Suppressor macrophage treated with lipopolysaccharide for 1 hour (primary cell): ENCODE results near the gene TMEM205.
A peak's percentile ranks its signal among the peaks of the same experiment; 100 is the strongest.

Source experiments
- DNase-seq, 3 donors: peaks; one replicate each; pipeline ENCODE4 v3.0.0-alpha.2; 2020 to 2022

TMEM205 gene

DNA sequence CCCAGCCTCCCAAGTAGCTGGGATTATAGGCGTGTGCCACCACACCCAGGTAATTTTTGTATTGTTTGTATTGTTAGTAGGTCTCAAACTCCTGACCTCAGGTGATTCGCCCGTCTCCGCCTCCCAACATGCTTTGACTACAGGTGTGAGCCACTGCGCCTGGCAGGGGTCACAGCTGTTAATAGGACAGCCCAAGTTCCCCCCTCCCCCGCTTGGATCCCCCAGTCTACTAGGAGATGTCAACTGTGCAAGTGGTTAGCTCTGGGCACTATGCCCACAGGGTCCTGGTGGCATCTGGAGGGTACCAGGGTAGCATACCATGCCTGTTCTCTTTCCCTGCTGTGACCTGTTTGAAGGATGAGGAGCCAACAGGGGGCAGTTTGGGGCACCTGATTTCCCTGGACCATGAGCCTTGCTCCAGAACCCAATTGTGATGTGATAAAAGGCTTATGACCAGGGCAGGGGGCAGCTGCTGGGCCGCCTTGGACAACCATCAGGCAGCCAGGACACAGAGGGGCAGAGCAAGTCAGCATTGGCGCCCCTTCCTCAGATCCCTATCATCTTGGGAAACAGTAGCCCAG is 50.3 kb downstream of the TMEM205 start, which contains the start of gene TSPAN16:
TSPAN16 (plus strand) TSS at position 496 of the 581 bp plus-strand sequence. CDS start 138 bp downstream, outside the sequence.
- no peak for DNase-seq

DNA sequence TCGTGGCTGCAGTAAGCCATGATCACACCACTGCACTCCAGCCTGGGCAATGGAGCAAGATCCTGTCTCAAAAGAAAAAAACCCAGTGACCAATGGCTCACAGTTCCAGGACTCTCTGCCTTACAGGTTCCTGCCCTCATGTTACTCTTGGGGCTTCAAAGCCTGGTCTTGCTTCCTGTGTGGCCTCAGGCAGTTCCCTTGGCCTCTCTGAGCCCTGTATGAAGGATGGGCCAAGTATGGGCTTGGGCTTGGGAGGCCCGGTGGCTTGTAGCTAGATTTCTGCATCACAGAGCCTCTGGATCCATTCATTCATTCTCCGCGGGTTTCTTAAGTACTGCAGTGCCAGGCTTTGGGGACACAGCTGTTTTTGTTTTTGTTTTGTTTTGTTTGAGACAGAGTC is 50.9 kb downstream of the TMEM205 start:
- no peak for DNase-seq

DNA sequence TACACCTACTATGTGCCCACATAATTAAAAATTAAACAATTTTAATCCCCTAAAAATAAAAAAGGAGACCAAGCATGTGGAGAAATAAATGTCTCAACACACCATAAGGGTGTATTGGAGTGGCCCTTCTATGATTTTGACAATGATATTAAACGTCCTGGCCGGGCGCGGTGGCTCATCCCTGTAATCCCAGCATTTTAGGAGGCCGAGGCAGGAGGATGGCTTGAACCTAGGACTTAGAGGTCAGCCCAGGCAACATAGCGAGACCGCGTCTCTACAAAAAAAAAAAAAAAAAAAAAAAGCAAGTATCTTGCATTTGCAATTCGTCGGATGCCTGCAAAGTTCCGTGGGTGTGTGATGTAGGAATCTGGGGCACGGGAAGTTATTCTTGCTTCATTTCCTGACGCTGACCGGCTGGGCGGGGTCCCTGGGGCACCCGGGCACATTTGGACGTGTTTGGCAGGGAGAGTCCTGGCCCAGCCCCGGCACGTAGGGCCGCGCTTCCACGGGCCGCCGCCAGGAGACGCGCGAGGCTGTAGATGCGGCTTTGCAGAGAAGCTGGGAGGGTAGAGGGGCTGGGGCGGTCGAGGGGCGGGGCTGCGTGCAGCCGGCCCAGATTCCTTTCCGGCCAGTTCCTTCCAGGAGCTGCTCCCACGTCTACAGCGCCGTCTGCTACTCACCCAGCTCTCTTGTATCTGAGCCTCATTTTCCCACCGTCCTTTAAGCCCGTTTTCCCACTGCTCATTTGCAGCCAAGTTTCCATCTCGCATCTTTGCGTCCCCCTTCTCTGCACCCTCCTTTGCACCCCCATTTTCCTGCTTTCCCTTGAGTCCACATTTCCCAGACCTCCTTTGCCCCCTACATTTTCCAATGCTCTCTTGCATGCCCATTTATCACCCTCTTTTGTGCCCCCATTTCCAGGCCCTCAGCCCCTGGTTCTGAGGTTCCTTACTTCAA is 52.4 kb downstream of the TMEM205 start:
- DNase-seq: peak; percentile 98 to 99 (median 99)
